IMR-90 (cell line): ENCODE data around the gene SUGT1. TPM values are rescaled to one million over a fixed set of nuclear protein-coding genes. Genes with fewer than 3 reads are reported as not detected.
"Not testable (repeated sequence)": the region's sequence is repeated elsewhere in the genome, so short reads cannot be mapped to it uniquely, and the experiment has no call there.

Experiments used
- ATAC-seq: fragments of 200-7000 bp; cut with Tn5 transposase; 2 replicates; pipeline ENCODE4 v1.9.1; 2020; ENCODE audit warnings: low read depth, mild to moderate bottlenecking, moderate library complexity
- BruUV-seq: library from RNA; stranded (reverse); fragments of 400-500 nt; replicated peaks from 2 replicates; lab custom pipeline; 2021; lab: Mats Ljungman, UMichigan
- CTCF ChIA-PET: fragments of 300-600 bp; formaldehyde crosslinking; extraction: SDS; loops from one replicate; lab custom pipeline; 2021; ENCODE audit warnings: antibody characterized with exemption; lab: Yijun Ruan, JAX
- POLR2A ChIA-PET: fragments of 300-600 bp; sonication (Branson Sonifier 250); formaldehyde crosslinking; loops from one replicate; lab custom pipeline; 2022; ENCODE audit warnings: antibody characterized with exemption; ENCODE audit not compliant: unreplicated experiment; lab: Charles Lee
- DNase-seq: peaks from one replicate; pipeline ENCODE4 v3.0.0; 2013
- H2AFZ ChIP-seq: replicated peaks from 2 replicates; pipeline ENCODE3; 2013; ENCODE audit warnings: low read length, mild to moderate bottlenecking; ENCODE audit not compliant: poor library complexity
- H2AK5ac ChIP-seq: 2 replicates; pipeline ENCODE4 v1.6.1; 2013; ENCODE audit warnings: low read depth, low read length, inconsistent platforms
- H2AK9ac ChIP-seq: replicated peaks from 2 replicates; pipeline ENCODE3; 2013; ENCODE audit warnings: mild to moderate bottlenecking, low read depth, low read length, moderate library complexity; ENCODE audit not compliant: poor library complexity
- H2BK120ac ChIP-seq: 2 replicates; pipeline ENCODE4 v1.6.1; 2013; ENCODE audit warnings: low read depth, low read length, inconsistent platforms
- H2BK15ac ChIP-seq: 3 replicates; pipeline ENCODE4 v1.6.1; 2013; ENCODE audit warnings: low read depth, low read length, inconsistent platforms
- H2BK20ac ChIP-seq: 2 replicates; pipeline ENCODE4 v1.6.1; 2013; ENCODE audit warnings: low read depth, mild to moderate bottlenecking, inconsistent platforms, low read length, moderate library complexity
- H2BK5ac ChIP-seq: 2 replicates; pipeline ENCODE4 v1.6.1; 2013; ENCODE audit warnings: mild to moderate bottlenecking, low read depth, low read length, inconsistent platforms; ENCODE audit not compliant: poor library complexity, severe bottlenecking
- H3K14ac ChIP-seq: replicated peaks from 2 replicates; pipeline ENCODE4 v1.6.1; 2013; ENCODE audit warnings: low read depth, low read length, inconsistent platforms
- H3K18ac ChIP-seq: 2 replicates; pipeline ENCODE4 v1.6.1; 2013; ENCODE audit warnings: low read depth, low read length, control low read depth
- H3K23ac ChIP-seq: 2 replicates; pipeline ENCODE4 v1.6.1; 2013; ENCODE audit warnings: low read depth, low read length, inconsistent platforms
- H3K27ac ChIP-seq: 2 replicates; pipeline ENCODE4 v1.5.1; 2013; ENCODE audit warnings: mild to moderate bottlenecking, control low read depth, low read length; ENCODE audit not compliant: insufficient read depth
- H3K27me3 ChIP-seq: 2 replicates; pipeline ENCODE4 v1.6.1; 2013; ENCODE audit warnings: low read length; ENCODE audit not compliant: control insufficient read depth, insufficient read depth
- H3K36me3 ChIP-seq: 2 replicates; pipeline ENCODE4 v1.6.1; 2013; ENCODE audit warnings: low read length, mixed read lengths; ENCODE audit not compliant: control insufficient read depth, insufficient read depth
- H3K4ac ChIP-seq: 2 replicates; pipeline ENCODE4 v1.6.1; 2013; ENCODE audit warnings: low read depth, low read length, inconsistent platforms
- H3K4me1 ChIP-seq: 2 replicates; pipeline ENCODE4 v1.6.1; 2013; ENCODE audit warnings: low read length, mixed read lengths; ENCODE audit not compliant: control insufficient read depth, insufficient read depth
- H3K4me2 ChIP-seq: 2 replicates; pipeline ENCODE4 v1.6.1; 2013; ENCODE audit warnings: low read depth, mild to moderate bottlenecking, control low read depth, low read length, moderate library complexity
- H3K4me3 ChIP-seq: 2 replicates; pipeline ENCODE4 v1.5.1; 2013; ENCODE audit warnings: low read depth, mild to moderate bottlenecking, control low read depth, low read length, moderate library complexity; ENCODE audit not compliant: insufficient read depth
- H3K56ac ChIP-seq: 2 replicates; pipeline ENCODE4 v1.6.1; 2013; ENCODE audit warnings: low read length, inconsistent platforms; ENCODE audit not compliant: insufficient read depth; ENCODE audit errors: extremely low read depth
- H3K79me1 ChIP-seq, 2 experiments: 2 replicates each; pipeline ENCODE4 v1.6.1; 2013; ENCODE audit warnings: low read length in 2 of 2, inconsistent platforms in 1 of 2, low read depth in 1 of 2
- H3K9ac ChIP-seq: 2 replicates; pipeline ENCODE4 v1.6.1; 2013; ENCODE audit warnings: low read depth, low read length, control low read depth
- H3K9me1 ChIP-seq: 2 replicates; pipeline ENCODE4 v1.6.1; 2013; ENCODE audit warnings: low read length, inconsistent platforms; ENCODE audit not compliant: insufficient read depth
- H3K9me3 ChIP-seq: 2 replicates; pipeline ENCODE4 v1.6.1; 2013; ENCODE audit warnings: low read length; ENCODE audit not compliant: control insufficient read depth, insufficient read depth
- H4K20me1 ChIP-seq: 2 replicates; pipeline ENCODE4 v1.6.1; 2013; ENCODE audit warnings: low read length, inconsistent platforms; ENCODE audit not compliant: insufficient read depth
- H4K5ac ChIP-seq: 2 replicates; pipeline ENCODE4 v1.6.1; 2013; ENCODE audit warnings: mild to moderate bottlenecking, low read depth, low read length, control low read depth
- H4K8ac ChIP-seq, 2 experiments: 2 replicates each; pipeline ENCODE4 v1.6.1; 2013; ENCODE audit warnings: low read depth in 2 of 2, low read length in 2 of 2, control low read depth in 1 of 2, inconsistent platforms in 1 of 2
- H4K91ac ChIP-seq: 2 replicates; pipeline ENCODE4 v1.6.1; 2013; ENCODE audit warnings: low read depth, low read length, inconsistent platforms; ENCODE audit not compliant: insufficient read depth
- CEBPB ChIP-seq: IDR thresholded peaks from 2 replicates; pipeline ENCODE4 v1.6.1; 2012; ENCODE audit warnings: low read depth, low read length, improper control_type of control experiment
- WGBS, 2 experiments: methylation state at CpG; one replicate each; pipeline versions ENCODE4 v1.1.5 to v1.1.7; 2013; ENCODE audit warnings: missing lambda C conversion rate in 2 of 2; ENCODE audit not compliant: insufficient read length in 1 of 2; ENCODE audit errors: extremely low coverage in 2 of 2; 5-methylcytosine and 5-hydroxymethylcytosine counted together
- dilution Hi-C: fragments of 300-500 bp; cut with HindIII; formaldehyde crosslinking; loops from one replicate; pipeline ENCODE4 v1.14.3; 2018; ENCODE audit warnings: low sequenced_read_pairs; ENCODE audit not compliant: unreplicated experiment
- in situ Hi-C: fragments of 300-500 bp; cut with MboI; formaldehyde crosslinking; loops from 3 replicates; pipeline ENCODE4 v1.14.3; 2019; ENCODE audit warnings: low sequenced_read_pairs, inconsistent platforms, mixed read lengths
- intact Hi-C: fragments of 100-400 bp; cut with micrococcal nuclease; formaldehyde crosslinking; loops from 2 replicates; pipeline ENCODE4 v1.10.0; 2022
- polyA plus RNA-seq, 3 experiments: library from polyadenylated mRNA; depleted of rRNA; stranded (reverse); fragments of >200 nt; gene quantifications; 2 replicates each; pipeline ENCODE4 v1.2.3, GENCODE V29; 2012; ENCODE audit warnings: low replicate concordance in 1 of 3
- total RNA-seq: library from RNA; depleted of rRNA; stranded (reverse); fragments of >200 nt; gene quantifications from 2 replicates; pipeline ENCODE4 v1.2.3, GENCODE V29; 2012

The SUGT1 gene
- total and polyA plus RNA-seq, 2 of the 4 experiments (the other 2 are of a cell fraction): 21.5 to 24.6 TPM

DNA sequence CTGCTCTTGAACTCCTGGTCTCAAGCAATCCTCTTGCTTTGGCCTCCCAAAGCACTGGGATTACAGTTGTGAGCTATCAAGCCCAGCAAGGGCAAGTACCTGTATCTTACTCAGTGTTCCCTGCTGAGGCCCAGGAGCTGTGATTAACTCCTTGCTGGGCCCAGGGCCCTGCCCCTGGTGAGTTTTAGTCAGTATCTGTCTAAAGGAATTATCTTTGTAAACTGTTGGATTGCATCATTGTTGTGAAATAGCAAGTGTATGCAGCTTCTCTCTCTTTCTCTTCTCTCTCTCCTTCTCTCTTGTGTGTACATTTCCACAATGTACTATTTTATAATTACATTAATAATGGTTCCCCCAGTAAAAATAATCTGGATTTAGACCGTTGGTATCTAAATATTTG, 45.8 kb upstream of the SUGT1 start:
- H3K4me1 ChIP-seq, POLR2A ChIA-PET, H3K4ac ChIP-seq, H2BK5ac ChIP-seq, H4K20me1 ChIP-seq, H2AFZ ChIP-seq, H3K4me3 ChIP-seq, H4K5ac ChIP-seq, H2BK20ac ChIP-seq, H2AK9ac ChIP-seq, H3K23ac ChIP-seq, BruUV-seq, H3K27me3 ChIP-seq, H4K8ac ChIP-seq, H3K9ac ChIP-seq, H3K79me1 ChIP-seq, H3K14ac ChIP-seq, H2AK5ac ChIP-seq, H3K56ac ChIP-seq, H3K9me3 ChIP-seq, H3K36me3 ChIP-seq, H4K91ac ChIP-seq, H2BK15ac ChIP-seq, H3K9me1 ChIP-seq, CTCF ChIA-PET, dilution Hi-C loops, intact Hi-C loops, H2BK120ac ChIP-seq, H3K27ac ChIP-seq, H3K18ac ChIP-seq, H3K4me2 ChIP-seq: not testable (repeated sequence)
- TF ChIP-seq CEBPB: peak; percentile 82
- no CpG with 5 or more reads among the region's 1 CpG for WGBS, 2 experiments
- peak; percentile 77 for ATAC-seq
- peak; percentile 59 for DNase-seq
- in situ Hi-C loops: loop anchor here (25.0 kb wide), 1 partner anchor 531 kb away; no protein-coding TSS in a partner anchor

DNA sequence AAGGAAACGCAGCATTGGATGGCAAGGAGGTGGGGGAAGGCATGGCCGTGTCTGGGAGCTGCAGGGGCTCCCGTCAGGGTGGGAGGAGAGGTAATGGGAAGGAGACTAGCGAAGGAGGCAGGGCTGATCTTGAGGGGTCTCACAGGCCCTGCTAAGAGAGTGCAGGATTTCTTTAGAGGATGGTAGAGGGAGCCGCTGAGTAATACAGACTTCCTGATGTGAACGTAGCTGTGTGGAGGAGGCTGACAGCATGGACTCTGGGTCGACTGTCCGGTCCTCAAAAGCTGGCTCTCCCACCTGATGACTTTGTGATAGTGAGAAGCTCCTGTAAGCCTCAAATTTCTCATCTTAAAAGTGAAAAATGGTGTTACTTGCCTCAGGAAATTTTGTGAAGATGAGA, 44.5 kb upstream of the SUGT1 start:
- H2BK120ac ChIP-seq, H3K56ac ChIP-seq, H3K4me3 ChIP-seq, H3K9me3 ChIP-seq, H2BK15ac ChIP-seq, H3K27ac ChIP-seq, H2AK9ac ChIP-seq, dilution Hi-C loops, H2BK5ac ChIP-seq, ATAC-seq, H3K23ac ChIP-seq, H3K4me2 ChIP-seq, H4K20me1 ChIP-seq, H3K14ac ChIP-seq, H3K79me1 ChIP-seq, H3K27me3 ChIP-seq, H4K91ac ChIP-seq, H3K9me1 ChIP-seq, BruUV-seq, H3K18ac ChIP-seq, H3K36me3 ChIP-seq, H3K4me1 ChIP-seq, intact Hi-C loops, POLR2A ChIA-PET, H3K9ac ChIP-seq, DNase-seq, H2BK20ac ChIP-seq, H2AFZ ChIP-seq: not testable (repeated sequence)
- CTCF ChIA-PET: interaction anchor here (0.6 kb wide), 1 partner anchor 13 kb away, joined by 7 read pairs; no protein-coding TSS in a partner anchor
- in situ Hi-C loops: loop anchor here (25.0 kb wide), 1 partner anchor 529 kb away; no protein-coding TSS in a partner anchor
- Histone ChIP-seq H4K5ac (peak overlapping the region; percentile 51; the same call in 1 of the 2 replicates), H2AK5ac (peak overlapping the region; percentile 39; the same call in 1 of the 2 replicates), H4K8ac (0 out of 4 replicates have a peak overlapping the region, but pooled peaks of 1 of the 2 experiments have one; percentile 33), H3K4ac (peak overlapping the region; percentile 65; the same call in 1 of the 2 replicates)
- WGBS, 2 experiments: 60% methylated on average over 1 of the region's 8 CpGs; no CpG with 5 or more reads in 1 of the 2 experiments
